Measurements from ENCODE around the gene TMPRSS9. TPM values are rescaled to one million over a fixed set of nuclear protein-coding genes. Genes with fewer than 3 reads are reported as not detected.
A peak's percentile ranks its signal among the peaks of the same experiment; 100 is the strongest.
"Not testable (repeated sequence)": the region's sequence is repeated elsewhere in the genome, so short reads cannot be mapped to it uniquely, and the experiment has no call there.

The TMPRSS9 gene
- total RNA-seq, 1 experiment from 2014 or later: not detected

DNA sequence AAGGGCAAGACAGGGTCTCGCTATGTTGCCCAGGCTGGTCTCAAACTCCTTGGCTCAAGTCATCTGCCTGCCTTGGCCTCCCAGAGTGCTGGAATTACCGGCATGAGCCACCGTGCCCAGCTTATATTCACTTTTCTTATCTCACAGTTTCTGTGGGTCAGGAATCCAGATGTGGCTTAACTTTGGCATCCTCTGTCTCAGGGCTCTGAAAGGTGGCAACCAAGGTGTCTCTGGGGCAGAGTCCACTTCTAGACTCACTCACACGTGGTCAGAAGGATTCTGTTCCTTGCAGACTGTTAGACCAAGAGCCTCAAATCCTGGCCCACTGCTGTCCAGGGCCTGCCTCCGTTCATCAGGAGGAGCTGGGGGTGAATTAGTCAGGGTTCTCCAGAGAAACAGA, 104.3 kb downstream of the TMPRSS9 start:
- BruUV-seq (replicated peaks): no TSS peak
- POLR2A ChIA-PET (ENCODE audit: unreplicated experiment): no interaction called here
- H3K27ac ChIP-seq (ENCODE audit: low read length): no peak overlapping the region
- no peaks in the 10 kb centered on the region for H3F3A ChIP-seq (ENCODE audit: low read length, unreplicated experiment)
- no peak for DNase-seq
- intact Hi-C loops (cut with micrococcal nuclease): no loop called here
- peaks cover 15% of the 10 kb centered on the region for H3K4me1 ChIP-seq (ENCODE audit: insufficient read depth, low read length)
- H3K27me3 ChIP-seq (ENCODE audit: low read length): no peaks in the 10 kb centered on the region
- H4K20me1 ChIP-seq (ENCODE audit: low read length): no peaks in the 10 kb centered on the region
- no peak overlapping the region for H3K4me3 ChIP-seq (ENCODE audit: low read length)
- no peak overlapping the region for H2AFZ ChIP-seq (ENCODE audit: low read length)
- no peak overlapping the region for H3K4me2 ChIP-seq (ENCODE audit: low read length)
- no peaks in the 10 kb centered on the region for H3K9me3 ChIP-seq (ENCODE audit: low read length)
- ATAC-seq: no peak
- CTCF ChIA-PET: no interaction called here
- H3K36me3 ChIP-seq (ENCODE audit: low read depth, low read length): no peaks in the 10 kb centered on the region
- H3K79me2 ChIP-seq (ENCODE audit: low read length): no peaks in the 10 kb centered on the region
- no peaks in the 10 kb centered on the region for H3K9me2 ChIP-seq (replicated peaks; ENCODE audit: low read length)
- no peak overlapping the region for H3K9ac ChIP-seq (ENCODE audit: low read length)
- no peak for TF ChIP-seq EZH2phosphoT487 (IDR thresholded peaks at IDR 0.05; ENCODE audit: borderline replicate concordance, low read length)
- TF ChIP-seq EZH2 (IDR thresholded peaks at IDR 0.05; ENCODE audit: low read length, unreplicated experiment): no peak

- H3K4me1 ChIP-seq (ENCODE audit: insufficient read depth, low read length): peaks cover 15% of the 10 kb centered on the region
- H3K4me2 ChIP-seq (ENCODE audit: low read length): no peak overlapping the region
- H4K20me1 ChIP-seq (ENCODE audit: low read length): no peaks in the 10 kb centered on the region
- H3K79me2 ChIP-seq (ENCODE audit: low read length): no peaks in the 10 kb centered on the region
- BruUV-seq (replicated peaks): no TSS peak
- no peaks in the 10 kb centered on the region for H3K36me3 ChIP-seq (ENCODE audit: low read depth, low read length)
- no peaks in the 10 kb centered on the region for H3K9me2 ChIP-seq (replicated peaks; ENCODE audit: low read length)
- no peak overlapping the region for H3K4me3 ChIP-seq (ENCODE audit: low read length)
- ATAC-seq (no peak), DNase-seq (no peak)
- CTCF ChIA-PET: no interaction called here
- H3K27me3 ChIP-seq (ENCODE audit: low read length): no peaks in the 10 kb centered on the region
- intact Hi-C loops (cut with micrococcal nuclease): no loop called here
- H3K9ac ChIP-seq (ENCODE audit: low read length): no peak overlapping the region
- TF ChIP-seq CTCF (conservative IDR thresholded peaks at IDR 0.05; ENCODE audit: low read depth, low read length) (no peak), EZH2phosphoT487 (IDR thresholded peaks at IDR 0.05; ENCODE audit: borderline replicate concordance, low read length) (no peak), EZH2 (IDR thresholded peaks at IDR 0.05; ENCODE audit: low read length, unreplicated experiment) (no peak)
- POLR2A ChIA-PET (ENCODE audit: unreplicated experiment): no interaction called here
- H2AFZ ChIP-seq (ENCODE audit: low read length): no peak overlapping the region
- peak overlapping the region; percentile 81; the same call in 1 of the 2 replicates for H3K27ac ChIP-seq (ENCODE audit: low read length)
- no peaks in the 10 kb centered on the region for H3K9me3 ChIP-seq (ENCODE audit: low read length)
- H3F3A ChIP-seq (ENCODE audit: low read length, unreplicated experiment): no peaks in the 10 kb centered on the region
Observed at GRCh38 chr19:2468596-2468995, 108.5 kb downstream of the TMPRSS9 start.

DNA sequence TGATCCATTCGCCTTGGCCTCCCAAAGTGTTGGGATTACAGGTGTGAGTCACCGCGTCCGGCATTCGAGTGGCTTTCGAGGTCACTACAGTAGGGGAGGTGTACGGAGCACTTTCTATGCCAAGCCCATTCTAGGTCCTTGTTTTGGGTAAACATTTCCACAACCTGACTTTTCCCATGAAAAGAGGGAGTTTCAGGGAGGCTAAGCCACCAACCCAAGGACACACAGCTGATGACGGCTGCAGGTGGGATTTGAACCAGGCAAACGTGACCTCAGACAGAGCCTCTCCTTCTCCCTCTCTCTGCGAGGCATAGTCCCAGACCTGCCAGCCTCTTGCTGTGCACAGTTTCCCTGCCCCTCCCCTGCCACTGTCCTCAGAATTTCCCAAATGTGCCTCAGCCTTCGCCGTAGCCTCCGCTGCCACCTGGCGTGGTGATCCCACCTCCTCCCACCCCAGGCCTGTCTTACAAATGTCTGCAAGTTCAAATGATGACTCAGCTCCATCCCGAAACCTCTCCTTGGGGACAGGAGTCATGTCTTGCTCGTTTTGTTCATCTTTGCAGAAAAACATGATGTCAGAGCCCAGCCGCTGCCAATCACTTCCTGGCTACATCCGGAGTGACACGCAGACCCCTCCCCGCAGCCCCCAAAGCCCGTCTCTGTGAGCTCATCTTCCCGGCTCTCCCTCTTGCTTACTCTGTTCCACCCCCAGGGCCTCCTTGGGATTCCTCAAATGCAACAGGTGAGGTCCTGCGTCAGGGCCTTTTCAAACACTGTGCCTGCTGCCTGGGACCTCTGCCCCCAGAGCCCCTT, 109.2 kb downstream of the TMPRSS9 start:
- peak overlapping the region; percentile 81 for H3K27ac ChIP-seq (ENCODE audit: low read length)
- H3K4me3 ChIP-seq (ENCODE audit: low read length): no peak overlapping the region
- no peaks in the 10 kb centered on the region for H3K27me3 ChIP-seq (ENCODE audit: low read length)
- peak overlapping the region; percentile 25; the same call in 1 of the 2 replicates for H3K9ac ChIP-seq (ENCODE audit: low read length)
- POLR2A ChIA-PET (ENCODE audit: unreplicated experiment): no interaction called here
- H3K36me3 ChIP-seq (ENCODE audit: low read depth, low read length): no peaks in the 10 kb centered on the region
- CTCF ChIA-PET: no interaction called here
- intact Hi-C loops (cut with micrococcal nuclease): no loop called here
- no peaks in the 10 kb centered on the region for H3K79me2 ChIP-seq (ENCODE audit: low read length)
- H3F3A ChIP-seq (ENCODE audit: low read length, unreplicated experiment): no peaks in the 10 kb centered on the region
- DNase-seq: peak; percentile 67
- no peaks in the 10 kb centered on the region for H3K9me3 ChIP-seq (ENCODE audit: low read length)
- ATAC-seq: peak; percentile 66
- H4K20me1 ChIP-seq (ENCODE audit: low read length): no peaks in the 10 kb centered on the region
- H3K4me2 ChIP-seq (ENCODE audit: low read length): peak overlapping the region; percentile 25; the same call in 1 of the 2 replicates
- TF ChIP-seq EZH2 (IDR thresholded peaks at IDR 0.05; ENCODE audit: low read length, unreplicated experiment) (no peak), EZH2phosphoT487 (IDR thresholded peaks at IDR 0.05; ENCODE audit: borderline replicate concordance, low read length) (no peak), CTCF (conservative IDR thresholded peaks at IDR 0.05; ENCODE audit: low read depth, low read length) (no peak)
- no peaks in the 10 kb centered on the region for H3K9me2 ChIP-seq (replicated peaks; ENCODE audit: low read length)
- peaks cover 15% of the 10 kb centered on the region for H3K4me1 ChIP-seq (ENCODE audit: insufficient read depth, low read length)
- BruUV-seq (replicated peaks): no TSS peak
- peak overlapping the region; percentile 70 for H2AFZ ChIP-seq (ENCODE audit: low read length)

DNA sequence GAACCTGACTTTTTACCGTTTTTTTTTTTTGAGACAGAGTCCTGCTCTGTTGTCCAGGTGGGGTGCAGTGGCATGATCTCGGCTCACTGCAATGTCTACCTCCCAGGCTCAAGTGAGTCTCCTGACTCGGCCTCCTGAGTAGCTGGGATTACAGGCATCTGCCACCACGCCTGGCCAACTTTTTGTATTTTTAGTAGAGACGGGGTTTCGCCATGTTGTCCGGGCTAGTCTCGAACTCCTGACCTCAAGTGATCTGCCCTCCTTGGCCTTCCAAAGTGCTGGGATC, 109.8 kb downstream of the TMPRSS9 start:
- H3F3A ChIP-seq (ENCODE audit: low read length, unreplicated experiment); CTCF ChIA-PET; BruUV-seq (replicated peaks); H3K79me2 ChIP-seq (ENCODE audit: low read length); H4K20me1 ChIP-seq (ENCODE audit: low read length); H3K9me3 ChIP-seq (ENCODE audit: low read length); H3K27me3 ChIP-seq (ENCODE audit: low read length); H3K4me3 ChIP-seq (ENCODE audit: low read length); H3K9me2 ChIP-seq (replicated peaks; ENCODE audit: low read length); POLR2A ChIA-PET (ENCODE audit: unreplicated experiment); intact Hi-C loops (cut with micrococcal nuclease); H3K36me3 ChIP-seq (ENCODE audit: low read depth, low read length); DNase-seq; ATAC-seq: not testable (repeated sequence)
- H2AFZ ChIP-seq (ENCODE audit: low read length): peak overlapping the region; percentile 70; the same call in 1 of the 2 replicates
- H3K4me1 ChIP-seq (ENCODE audit: insufficient read depth, low read length): peaks cover 15% of the 10 kb centered on the region
- peak overlapping the region; percentile 25; the same call in 1 of the 2 replicates for H3K4me2 ChIP-seq (ENCODE audit: low read length)
- H3K9ac ChIP-seq (ENCODE audit: low read length): 0 out of 2 replicates have a peak overlapping the region, but pooled peaks have one; percentile 25
- H3K27ac ChIP-seq (ENCODE audit: low read length): peak overlapping the region; percentile 81

Data from PC-3 (cell line).